ENCODE data around the gene KCTD7. TPM values are rescaled to one million over a fixed set of nuclear protein-coding genes. Genes with fewer than 3 reads are reported as not detected.
"Not testable (repeated sequence)": the region's sequence is repeated elsewhere in the genome, so short reads cannot be mapped to it uniquely, and the experiment has no call there.

The KCTD7 gene
- total and polyA plus RNA-seq, 12 donors = 6.7 to 13.6 (median 8.1) TPM

DNA sequence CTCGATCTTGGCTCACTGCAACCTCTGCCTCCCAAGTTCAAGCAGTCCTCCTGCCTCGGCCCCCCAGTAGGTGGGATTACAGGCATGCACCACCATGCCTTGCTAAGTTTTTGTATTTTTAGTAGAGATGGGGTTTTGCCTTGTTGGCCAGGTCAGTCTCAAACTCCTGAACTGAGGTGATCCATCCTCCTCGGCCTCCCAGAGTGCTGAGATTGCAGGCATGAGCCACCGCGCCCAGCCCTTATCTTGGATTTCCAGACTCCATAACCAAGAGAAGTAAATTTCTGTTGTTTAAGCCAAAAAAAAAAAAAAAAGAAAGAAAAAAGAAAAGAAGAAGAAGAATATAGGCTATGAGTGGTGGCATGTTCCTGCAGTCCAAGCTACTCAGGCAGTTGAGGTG, 58.5 kb downstream of the KCTD7 start:
- intact Hi-C loops (cut with DNase I) = loop anchor here in 1 of 10 donors (10.0 kb wide), 1 partner anchor 48 kb away; no protein-coding TSS in a partner anchor
- Histone ChIP-seq H3K36me3 (peaks cover 0 to 4% (median 0%) of the 10 kb centered on the region in 9 donors), H3K4me3 (no peak overlapping the region), H3K27me3 (no peaks in the 10 kb centered on the region), H3K4me1 (peaks cover 0 to 18% (median 9%) of the 10 kb centered on the region in 9 donors), H3K9me3 (peaks cover 0 to 15% (median 0%) of the 10 kb centered on the region in 11 donors), H3K27ac (no peak overlapping the region)
- ATAC-seq (no peak), DNase-seq (no peak)
- TF ChIP-seq, protein P1, sequence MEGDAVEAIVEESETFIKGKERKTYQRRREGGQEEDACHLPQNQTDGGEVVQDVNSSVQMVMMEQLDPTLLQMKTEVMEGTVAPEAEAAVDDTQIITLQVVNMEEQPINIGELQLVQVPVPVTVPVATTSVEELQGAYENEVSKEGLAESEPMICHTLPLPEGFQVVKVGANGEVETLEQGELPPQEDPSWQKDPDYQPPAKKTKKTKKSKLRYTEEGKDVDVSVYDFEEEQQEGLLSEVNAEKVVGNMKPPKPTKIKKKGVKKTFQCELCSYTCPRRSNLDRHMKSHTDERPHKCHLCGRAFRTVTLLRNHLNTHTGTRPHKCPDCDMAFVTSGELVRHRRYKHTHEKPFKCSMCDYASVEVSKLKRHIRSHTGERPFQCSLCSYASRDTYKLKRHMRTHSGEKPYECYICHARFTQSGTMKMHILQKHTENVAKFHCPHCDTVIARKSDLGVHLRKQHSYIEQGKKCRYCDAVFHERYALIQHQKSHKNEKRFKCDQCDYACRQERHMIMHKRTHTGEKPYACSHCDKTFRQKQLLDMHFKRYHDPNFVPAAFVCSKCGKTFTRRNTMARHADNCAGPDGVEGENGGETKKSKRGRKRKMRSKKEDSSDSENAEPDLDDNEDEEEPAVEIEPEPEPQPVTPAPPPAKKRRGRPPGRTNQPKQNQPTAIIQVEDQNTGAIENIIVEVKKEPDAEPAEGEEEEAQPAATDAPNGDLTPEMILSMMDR (IDR thresholded peaks at IDR 0.05) = no peak
- 98 to 100% methylated on average over 5 of the region's 5 CpGs for WGBS, 2 donors

DNA sequence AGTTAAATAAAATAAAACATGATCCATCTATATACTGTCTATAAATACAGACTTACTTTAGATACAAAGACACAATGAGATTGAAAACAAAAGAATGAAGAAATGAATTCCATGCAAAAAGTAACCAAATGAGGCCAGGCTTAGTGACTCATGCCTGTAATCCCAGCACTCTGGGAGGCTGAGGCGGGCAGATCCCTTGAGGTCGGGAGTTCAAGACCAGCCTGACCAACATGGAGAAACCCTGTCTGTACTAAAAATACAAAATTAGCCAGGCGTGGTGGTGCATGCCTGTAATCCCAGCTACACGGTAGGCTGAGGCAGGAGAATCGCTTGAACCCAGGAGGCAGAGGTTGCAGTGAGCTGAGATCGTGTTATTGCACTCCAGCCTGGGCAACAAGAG, 59.0 kb downstream of the KCTD7 start:
- 98% methylated on average over 6 of the region's 6 CpGs for WGBS, 2 donors
- not testable (repeated sequence) for H3K27ac ChIP-seq, H3K4me3 ChIP-seq, ATAC-seq, DNase-seq, H3K27me3 ChIP-seq, H3K36me3 ChIP-seq
- peaks cover 0 to 15% (median 7%) of the 10 kb centered on the region in 9 donors for H3K4me1 ChIP-seq
- H3K9me3 ChIP-seq = peaks cover 0 to 15% (median 0%) of the 10 kb centered on the region in 11 donors
- intact Hi-C loops (cut with DNase I) = loop anchor here in 1 of 10 donors (10.0 kb wide), 1 partner anchor 47 kb away; no protein-coding TSS in a partner anchor

DNA sequence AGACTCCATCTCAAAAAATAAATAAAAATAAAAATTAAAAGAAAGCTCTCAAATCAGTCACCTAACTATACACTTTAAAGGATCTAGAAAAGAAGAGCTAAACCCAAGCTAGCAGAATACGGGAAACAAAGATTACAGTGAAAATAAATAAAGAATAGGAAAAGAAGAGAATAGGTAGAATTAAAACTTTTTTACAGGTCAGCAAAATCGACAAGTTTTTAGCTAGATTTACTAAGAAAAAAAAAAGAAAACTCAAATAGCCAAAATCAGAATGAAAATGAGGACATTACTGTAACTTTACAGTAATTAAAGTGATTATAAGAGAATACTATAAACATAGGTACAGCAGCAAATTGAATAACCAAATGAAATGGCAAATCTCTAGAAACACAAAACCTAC, 60.4 kb downstream of the KCTD7 start:
- DNase-seq (no peak), ATAC-seq (no peak)
- intact Hi-C loops (cut with DNase I) = loop anchor here in 1 of 10 donors (10.0 kb wide), 1 partner anchor 46 kb away; no protein-coding TSS in a partner anchor
- WGBS, 2 donors = 72 to 94% methylated on average over 2 of the region's 2 CpGs
- peaks cover 0 to 15% (median 0%) of the 10 kb centered on the region in 11 donors for H3K9me3 ChIP-seq
- peaks cover 0 to 17% (median 0%) of the 10 kb centered on the region in 9 donors for H3K36me3 ChIP-seq
- H3K27ac ChIP-seq = no peak overlapping the region
- TF ChIP-seq, protein P1 (IDR thresholded peaks at IDR 0.05) = no peak
- no peaks in the 10 kb centered on the region for H3K27me3 ChIP-seq
- H3K4me3 ChIP-seq = no peak overlapping the region
- H3K4me1 ChIP-seq = peaks cover 0 to under 1% (median 0%) of the 10 kb centered on the region in 9 donors

DNA sequence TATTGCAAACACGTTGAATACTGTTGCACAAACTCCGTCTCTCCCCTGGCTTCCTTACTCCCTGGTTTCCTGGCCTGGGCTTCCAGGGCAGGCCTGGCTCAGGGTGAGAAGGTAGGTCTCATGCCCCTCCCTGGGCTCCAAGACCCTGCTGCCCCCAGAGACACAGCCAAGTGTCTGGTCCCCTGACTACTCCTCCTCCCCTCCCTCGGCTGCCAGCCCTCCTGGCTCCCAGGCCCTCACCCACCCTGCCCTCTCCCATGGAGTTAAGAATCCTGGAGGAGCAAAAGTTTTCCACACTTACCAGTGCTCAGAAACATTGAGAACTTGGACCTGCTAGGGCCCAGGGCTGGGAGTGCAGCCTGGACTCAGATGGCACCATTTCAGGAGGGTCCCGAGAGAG, 64.7 kb downstream of the KCTD7 start:
- 75 to 85% methylated on average over 4 of the region's 4 CpGs for WGBS, 2 donors

More for the DNA sequence above, 64.7 kb downstream of the KCTD7 start:
- no peak for ATAC-seq
- Histone ChIP-seq H3K36me3 (peaks cover 0 to 15% (median 0%) of the 10 kb centered on the region in 9 donors), H3K27me3 (no peaks in the 10 kb centered on the region), H3K4me3 (no peak overlapping the region), H3K27ac (no peak overlapping the region), H3K4me1 (peaks cover 0 to 16% (median 9%) of the 10 kb centered on the region in 9 donors), H3K9me3 (peaks cover 0 to 6% (median 0%) of the 10 kb centered on the region in 11 donors)
- intact Hi-C loops (cut with DNase I) = no loop called here
- TF ChIP-seq, protein P1 (IDR thresholded peaks at IDR 0.05) = no peak
- DNase-seq = no peak

Other genes starting within 250 kb of the KCTD7 start
- gene RABGEF1, start 111.9 kb downstream of the KCTD7 start, total RNA-seq = 10 to 100 TPM; 13.3 to 23.4 (median 17.4) TPM
- 10 to 100 TPM in 1 of 2 donors, 1 to 10 TPM in 1; 7.2 to 10.8 TPM for gene RABGEF1, start 111.9 kb downstream of the KCTD7 start, polyA plus RNA-seq

All from heart right ventricle (tissue), 16 donors.